ENCODE measurements around the gene P2RX7. TPM values are rescaled to one million over a fixed set of nuclear protein-coding genes. Genes with fewer than 3 reads are reported as not detected.

Gene P2RX7
- total RNA-seq, 1 experiment from 2014 or later: 0.23 TPM

DNA sequence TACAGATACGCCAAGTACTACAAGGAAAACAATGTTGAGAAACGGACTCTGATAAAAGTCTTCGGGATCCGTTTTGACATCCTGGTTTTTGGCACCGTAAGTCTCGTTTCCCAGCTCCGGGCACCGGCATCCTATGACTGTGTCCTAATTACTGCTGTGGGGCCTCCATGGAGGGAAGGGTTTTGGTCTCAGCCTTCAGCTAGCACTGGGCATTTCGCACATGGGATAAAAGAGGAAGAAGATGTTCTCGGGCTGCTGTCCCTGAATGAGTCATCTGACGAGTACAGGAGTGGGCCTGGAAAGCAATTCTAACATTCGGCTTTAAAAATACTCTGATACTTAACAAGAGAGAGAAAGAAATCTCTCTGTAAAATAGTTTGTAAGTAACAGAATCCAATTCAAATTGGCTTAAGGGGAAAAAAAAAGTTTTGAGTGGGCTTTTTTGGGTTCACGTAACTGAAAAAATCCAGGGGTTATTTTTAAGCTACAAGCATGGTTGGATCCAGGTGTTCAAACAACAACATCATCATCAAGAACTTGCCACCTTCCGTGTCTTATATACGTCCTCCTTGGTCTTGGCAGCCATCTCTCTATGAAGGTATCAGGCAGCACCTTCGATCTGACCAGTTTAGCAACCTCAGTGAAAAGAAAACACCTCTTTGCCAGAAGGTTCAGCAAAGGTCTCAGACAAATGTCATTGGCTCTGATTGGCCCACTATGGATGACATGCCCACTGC lies 42.9 kb downstream of the P2RX7 start:
- in situ Hi-C loops (cut with HindIII; ENCODE audit: low pct_unique_long_range_greater_than_20kb, low sequenced_read_pairs) (no loop called here), intact Hi-C loops (cut with micrococcal nuclease; ENCODE audit: unreplicated experiment) (no loop called here)
- ATAC-seq: no peak
- no peak for DNase-seq (ENCODE audit: low read depth, low spot score)
- H3K4me1 ChIP-seq (ENCODE audit: control insufficient read depth, insufficient read depth, low read length): no peaks in the 10 kb centered on the region
- TF ChIP-seq, protein P1, sequence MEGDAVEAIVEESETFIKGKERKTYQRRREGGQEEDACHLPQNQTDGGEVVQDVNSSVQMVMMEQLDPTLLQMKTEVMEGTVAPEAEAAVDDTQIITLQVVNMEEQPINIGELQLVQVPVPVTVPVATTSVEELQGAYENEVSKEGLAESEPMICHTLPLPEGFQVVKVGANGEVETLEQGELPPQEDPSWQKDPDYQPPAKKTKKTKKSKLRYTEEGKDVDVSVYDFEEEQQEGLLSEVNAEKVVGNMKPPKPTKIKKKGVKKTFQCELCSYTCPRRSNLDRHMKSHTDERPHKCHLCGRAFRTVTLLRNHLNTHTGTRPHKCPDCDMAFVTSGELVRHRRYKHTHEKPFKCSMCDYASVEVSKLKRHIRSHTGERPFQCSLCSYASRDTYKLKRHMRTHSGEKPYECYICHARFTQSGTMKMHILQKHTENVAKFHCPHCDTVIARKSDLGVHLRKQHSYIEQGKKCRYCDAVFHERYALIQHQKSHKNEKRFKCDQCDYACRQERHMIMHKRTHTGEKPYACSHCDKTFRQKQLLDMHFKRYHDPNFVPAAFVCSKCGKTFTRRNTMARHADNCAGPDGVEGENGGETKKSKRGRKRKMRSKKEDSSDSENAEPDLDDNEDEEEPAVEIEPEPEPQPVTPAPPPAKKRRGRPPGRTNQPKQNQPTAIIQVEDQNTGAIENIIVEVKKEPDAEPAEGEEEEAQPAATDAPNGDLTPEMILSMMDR (IDR thresholded peaks at IDR 0.05): no peak
- TF ChIP-seq REST (IDR thresholded peaks at IDR 0.05; ENCODE audit: insufficient read depth in 1 of 2, low read depth in 2 of 2, low read length in 1 of 2) (no peak), TCF7L2 (IDR thresholded peaks at IDR 0.05; ENCODE audit: low read depth, low read length) (no peak), POLR2AphosphoS5 (IDR thresholded peaks at IDR 0.05; ENCODE audit: low read depth, low read length) (no peak), SIN3A (IDR thresholded peaks at IDR 0.05; ENCODE audit: borderline replicate concordance, insufficient read depth, low read depth, low read length) (no peak)
- H3K27ac ChIP-seq (ENCODE audit: low read length): no peak overlapping the region
- CTCF ChIA-PET: no interaction called here
- no peaks in the 10 kb centered on the region for H3K27me3 ChIP-seq (ENCODE audit: control insufficient read depth, insufficient read depth, low read length)
- BruUV-seq (replicated peaks): no TSS peak
- H3K36me3 ChIP-seq (ENCODE audit: control insufficient read depth, insufficient read depth, low read length): no peaks in the 10 kb centered on the region
- H3K9me3 ChIP-seq (ENCODE audit: control insufficient read depth, insufficient read depth, low read depth, low read length): no peaks in the 10 kb centered on the region
- POLR2A ChIA-PET: no interaction called here
- no peak overlapping the region for H3K4me3 ChIP-seq (ENCODE audit: low read depth in 2 of 2, low read length in 2 of 2)

DNA sequence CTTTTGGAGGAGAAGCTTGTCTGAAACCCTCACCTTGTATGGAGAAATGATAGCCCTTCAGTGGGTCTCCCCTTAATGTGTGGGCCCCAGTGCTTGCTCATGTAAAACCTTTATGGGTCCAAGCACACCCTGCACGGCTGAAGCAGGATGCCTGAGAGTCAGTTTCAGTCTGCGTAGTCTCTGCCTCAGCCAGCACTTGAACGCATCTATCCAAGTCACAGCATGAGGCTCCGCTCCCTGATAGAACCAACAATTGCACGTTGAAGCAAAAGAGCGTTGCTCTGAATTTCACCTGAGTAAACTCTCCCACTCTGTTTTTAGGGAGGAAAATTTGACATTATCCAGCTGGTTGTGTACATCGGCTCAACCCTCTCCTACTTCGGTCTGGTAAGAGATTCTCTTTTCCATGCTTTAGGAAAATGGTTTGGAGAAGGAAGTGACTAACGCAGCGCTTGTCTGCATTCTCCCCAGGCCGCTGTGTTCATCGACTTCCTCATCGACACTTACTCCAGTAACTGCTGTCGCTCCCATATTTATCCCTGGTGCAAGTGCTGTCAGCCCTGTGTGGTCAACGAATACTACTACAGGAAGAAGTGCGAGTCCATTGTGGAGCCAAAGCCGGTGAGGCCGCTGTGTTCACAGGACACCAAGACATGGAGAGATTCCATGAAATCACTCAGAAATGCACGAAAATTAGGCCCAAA lies 44.3 kb downstream of the P2RX7 start:
- Histone ChIP-seq H3K4me3 (ENCODE audit: low read depth in 2 of 2, low read length in 2 of 2) (no peak overlapping the region), H3K27me3 (ENCODE audit: control insufficient read depth, insufficient read depth, low read length) (no peaks in the 10 kb centered on the region), H3K27ac (ENCODE audit: low read length) (no peak overlapping the region), H3K9me3 (ENCODE audit: control insufficient read depth, insufficient read depth, low read depth, low read length) (no peaks in the 10 kb centered on the region), H3K4me1 (ENCODE audit: control insufficient read depth, insufficient read depth, low read length) (no peaks in the 10 kb centered on the region), H3K36me3 (ENCODE audit: control insufficient read depth, insufficient read depth, low read length) (no peaks in the 10 kb centered on the region)
- intact Hi-C loops (cut with micrococcal nuclease; ENCODE audit: unreplicated experiment) (no loop called here), in situ Hi-C loops (cut with HindIII; ENCODE audit: low pct_unique_long_range_greater_than_20kb, low sequenced_read_pairs) (no loop called here)
- no peak for ATAC-seq
- POLR2A ChIA-PET: interaction anchor here (0.6 kb wide), 1 partner anchor 27 kb away, joined by 3 read pairs; no protein-coding TSS in a partner anchor
- no peak for TF ChIP-seq REST (IDR thresholded peaks at IDR 0.05; ENCODE audit: insufficient read depth in 1 of 2, low read depth in 2 of 2, low read length in 1 of 2)
- no peak for TF ChIP-seq SIN3A (IDR thresholded peaks at IDR 0.05; ENCODE audit: borderline replicate concordance, insufficient read depth, low read depth, low read length)
- TF ChIP-seq, protein P1 (IDR thresholded peaks at IDR 0.05): no peak
- TF ChIP-seq POLR2AphosphoS5 (IDR thresholded peaks at IDR 0.05; ENCODE audit: low read depth, low read length): no peak
- no peak for TF ChIP-seq TCF7L2 (IDR thresholded peaks at IDR 0.05; ENCODE audit: low read depth, low read length)
- BruUV-seq (replicated peaks): no TSS peak
- DNase-seq (ENCODE audit: low read depth, low spot score): no peak
- CTCF ChIA-PET: no interaction called here

Data from Panc1 (cell line).